Measurements from ENCODE around the gene TNFSF18. TPM values are rescaled to one million over a fixed set of nuclear protein-coding genes. Genes with fewer than 3 reads are reported as not detected.

TNFSF18 gene
- total and polyA plus RNA-seq, 2 donors (not counting 1 experiment from before 2014, with no cell fraction given), result not detected

DNA sequence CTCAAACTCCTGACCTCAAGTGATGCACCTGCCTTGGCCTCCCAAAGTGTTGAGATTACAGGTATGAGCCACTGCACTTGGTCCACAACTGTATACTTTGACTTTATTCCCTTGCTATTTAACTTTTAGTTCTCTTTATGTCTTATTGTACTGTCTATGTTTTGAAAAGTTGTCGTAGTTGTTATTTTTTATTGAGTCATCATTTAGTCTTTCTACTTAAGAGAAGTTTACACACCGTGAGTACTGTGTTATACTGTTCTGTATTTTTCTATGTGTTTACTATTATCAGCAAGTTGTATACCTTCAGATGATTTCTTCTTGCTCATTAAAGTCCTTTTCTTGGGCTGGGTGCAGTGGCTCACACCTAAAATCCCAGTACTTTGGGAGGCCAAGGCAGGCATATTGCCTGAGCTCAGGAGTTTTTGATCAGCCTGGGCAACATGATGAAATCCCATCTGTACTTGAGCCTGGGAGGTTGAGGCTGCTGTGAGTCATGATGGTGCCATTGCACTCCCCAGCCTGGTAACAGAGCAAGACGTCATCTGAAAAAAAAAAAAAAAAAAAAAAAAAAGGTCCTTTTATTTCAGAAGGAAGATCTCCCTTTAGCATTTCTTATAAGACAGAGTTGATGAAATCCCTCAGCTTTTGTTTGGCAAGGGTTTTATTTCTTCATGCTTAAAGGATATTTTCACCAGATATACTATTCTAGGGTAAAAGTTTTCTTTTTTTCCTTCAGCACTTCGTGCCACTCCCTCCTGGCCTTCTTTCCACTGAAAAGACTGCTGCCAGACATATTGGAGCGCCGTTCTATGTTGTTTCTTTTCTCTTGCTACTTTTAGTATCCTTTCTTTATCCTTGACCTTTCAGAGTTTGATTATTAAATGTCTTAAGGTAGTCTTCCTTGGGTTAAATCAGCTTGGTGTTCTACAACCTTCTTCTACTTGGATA is 47.6 kb downstream of the TNFSF18 start:
- H3K4me1 Mint-ChIP-seq, result no peaks in the 10 kb centered on the region
- POLR2A ChIA-PET, result interaction anchor here (0.7 kb wide), 1 partner anchor 184 kb away, joined by 4 read pairs; no protein-coding TSS in a partner anchor

DNA sequence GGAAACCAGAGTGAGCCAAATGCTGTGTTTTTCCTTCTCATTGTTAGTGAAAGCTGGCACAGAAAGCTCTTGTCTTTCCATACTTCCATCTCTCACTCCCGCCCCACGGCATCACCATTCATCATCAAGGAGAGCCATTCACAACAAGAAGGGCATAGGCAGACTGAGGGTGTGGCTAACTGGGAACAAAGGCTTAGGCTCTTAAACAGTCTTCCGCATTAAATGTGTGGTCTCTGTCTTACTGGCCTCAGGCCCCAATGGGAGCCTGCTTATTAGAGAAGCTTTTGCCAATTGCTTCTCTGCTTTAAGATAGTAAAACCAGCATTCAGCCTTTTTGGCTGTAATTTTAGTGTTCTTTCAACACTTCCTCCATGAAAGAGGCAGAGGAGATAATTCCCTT is 51.4 kb downstream of the TNFSF18 start:
- intact Hi-C loops (cut with micrococcal nuclease), result no loop called here
- TF ChIP-seq EZH2 (IDR thresholded peaks at IDR 0.05; ENCODE audit: borderline replicate concordance, insufficient read depth, low read depth, low read length, poor library complexity, severe bottlenecking), result no peak
- TF ChIP-seq, protein P1, sequence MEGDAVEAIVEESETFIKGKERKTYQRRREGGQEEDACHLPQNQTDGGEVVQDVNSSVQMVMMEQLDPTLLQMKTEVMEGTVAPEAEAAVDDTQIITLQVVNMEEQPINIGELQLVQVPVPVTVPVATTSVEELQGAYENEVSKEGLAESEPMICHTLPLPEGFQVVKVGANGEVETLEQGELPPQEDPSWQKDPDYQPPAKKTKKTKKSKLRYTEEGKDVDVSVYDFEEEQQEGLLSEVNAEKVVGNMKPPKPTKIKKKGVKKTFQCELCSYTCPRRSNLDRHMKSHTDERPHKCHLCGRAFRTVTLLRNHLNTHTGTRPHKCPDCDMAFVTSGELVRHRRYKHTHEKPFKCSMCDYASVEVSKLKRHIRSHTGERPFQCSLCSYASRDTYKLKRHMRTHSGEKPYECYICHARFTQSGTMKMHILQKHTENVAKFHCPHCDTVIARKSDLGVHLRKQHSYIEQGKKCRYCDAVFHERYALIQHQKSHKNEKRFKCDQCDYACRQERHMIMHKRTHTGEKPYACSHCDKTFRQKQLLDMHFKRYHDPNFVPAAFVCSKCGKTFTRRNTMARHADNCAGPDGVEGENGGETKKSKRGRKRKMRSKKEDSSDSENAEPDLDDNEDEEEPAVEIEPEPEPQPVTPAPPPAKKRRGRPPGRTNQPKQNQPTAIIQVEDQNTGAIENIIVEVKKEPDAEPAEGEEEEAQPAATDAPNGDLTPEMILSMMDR (IDR thresholded peaks at IDR 0.05), result no peak
- no peak overlapping the region for H3K27ac ChIP-seq (ENCODE audit: low read length in 2 of 2)
- H3K4me2 ChIP-seq (replicated peaks; ENCODE audit: low read depth, low read length, poor library complexity, severe bottlenecking), result no peak overlapping the region
- no peaks in the 10 kb centered on the region for H3K4me1 ChIP-seq (ENCODE audit: control insufficient read depth in 2 of 2, insufficient read depth in 2 of 2, low read length in 2 of 2)
- ChIA-PET CTCF (no interaction called here), POLR2A (no interaction called here)
- DNase-seq (no peak), ATAC-seq (ENCODE audit: low read depth) (no peak)
- H3K4me3 ChIP-seq (ENCODE audit: control extremely low read depth in 1 of 5, extremely low read depth in 1 of 5, insufficient read depth in 1 of 5, low read depth in 2 of 5, low read length in 4 of 5), result no peak overlapping the region
- no peaks in the 10 kb centered on the region for H3K36me3 ChIP-seq (replicated peaks in 1 of 2; ENCODE audit: control extremely low read depth in 1 of 2, control insufficient read depth in 1 of 2, extremely low read depth in 1 of 2, insufficient read depth in 2 of 2, low read length in 1 of 2)
- no peaks in the 10 kb centered on the region for H3K27me3 Mint-ChIP-seq
- H4K20me1 ChIP-seq (ENCODE audit: control insufficient read depth, insufficient read depth, low read length, poor library complexity, severe bottlenecking), result no peaks in the 10 kb centered on the region
- H3K9me3 Mint-ChIP-seq (ENCODE audit: insufficient read depth), result peaks cover 11% of the 10 kb centered on the region
- H3K79me2 ChIP-seq (ENCODE audit: control insufficient read depth, insufficient read depth, low read length), result no peaks in the 10 kb centered on the region
- no peak overlapping the region for H3K9ac ChIP-seq (ENCODE audit: low read length)
- H2AFZ ChIP-seq (ENCODE audit: insufficient read depth, low read depth, low read length, poor library complexity, severe bottlenecking), result no peak overlapping the region
- no peak overlapping the region for H3K27ac Mint-ChIP-seq
- H3K4me1 Mint-ChIP-seq, result no peaks in the 10 kb centered on the region
- peaks cover 3 to 9% (median 4%) of the 10 kb centered on the region in 3 donors for H3K9me3 ChIP-seq (ENCODE audit: control extremely low read depth in 1 of 3, control insufficient read depth in 2 of 3, insufficient read depth in 1 of 3, low read length in 2 of 3)
- no peak overlapping the region for H3K4me3 Mint-ChIP-seq
- 67% methylated on average over 3 of the region's 3 CpGs for WGBS (ENCODE audit: insufficient coverage)
- no peaks in the 10 kb centered on the region for H3K27me3 ChIP-seq (replicated peaks in 1 of 4; ENCODE audit: control extremely low read depth in 1 of 4, control insufficient read depth in 3 of 4, insufficient read depth in 4 of 4, low read length in 3 of 4)

More for the DNA sequence above, 47.6 kb downstream of the TNFSF18 start:
- Histone ChIP-seq H3K9ac (ENCODE audit: low read length) (no peak overlapping the region), H3K79me2 (ENCODE audit: control insufficient read depth, insufficient read depth, low read length) (no peaks in the 10 kb centered on the region), H3K27me3 (replicated peaks in 1 of 4; ENCODE audit: control extremely low read depth in 1 of 4, control insufficient read depth in 3 of 4, insufficient read depth in 4 of 4, low read length in 3 of 4) (no peaks in the 10 kb centered on the region), H3K4me2 (replicated peaks; ENCODE audit: low read depth, low read length, poor library complexity, severe bottlenecking) (no peak overlapping the region), H2AFZ (ENCODE audit: insufficient read depth, low read depth, low read length, poor library complexity, severe bottlenecking) (no peak overlapping the region), H4K20me1 (ENCODE audit: control insufficient read depth, insufficient read depth, low read length, poor library complexity, severe bottlenecking) (no peaks in the 10 kb centered on the region), H3K27ac (ENCODE audit: low read length in 2 of 2) (no peak overlapping the region), H3K36me3 (replicated peaks in 1 of 2; ENCODE audit: control extremely low read depth in 1 of 2, control insufficient read depth in 1 of 2, extremely low read depth in 1 of 2, insufficient read depth in 2 of 2, low read length in 1 of 2) (no peaks in the 10 kb centered on the region), H3K4me3 (ENCODE audit: control extremely low read depth in 1 of 5, extremely low read depth in 1 of 5, insufficient read depth in 1 of 5, low read depth in 2 of 5, low read length in 4 of 5) (no peak overlapping the region), H3K4me1 (ENCODE audit: control insufficient read depth in 2 of 2, insufficient read depth in 2 of 2, low read length in 2 of 2) (no peaks in the 10 kb centered on the region), H3K9me3 (ENCODE audit: control extremely low read depth in 1 of 3, control insufficient read depth in 2 of 3, insufficient read depth in 1 of 3, low read length in 2 of 3) (peaks cover 0 to 2% (median 0%) of the 10 kb centered on the region in 3 donors)
- ATAC-seq (ENCODE audit: low read depth), result no peak
- no peak for TF ChIP-seq EZH2 (IDR thresholded peaks at IDR 0.05; ENCODE audit: borderline replicate concordance, insufficient read depth, low read depth, low read length, poor library complexity, severe bottlenecking)
- CTCF ChIA-PET, result no interaction called here
- intact Hi-C loops (cut with micrococcal nuclease), result no loop called here
- Mint-ChIP-seq H3K4me3 (no peak overlapping the region), H3K27me3 (no peaks in the 10 kb centered on the region), H3K27ac (no peak overlapping the region), H3K9me3 (ENCODE audit: insufficient read depth) (peaks cover 8% of the 10 kb centered on the region)
- WGBS (ENCODE audit: insufficient coverage), result no CpG with 5 or more reads among the region's 6 CpGs
- DNase-seq, result no peak
